ENCODE results near the gene GPC6.

GRCh38 chr13:94079876-94080275, 853.3 kb downstream of the GPC6 start:
- TF ChIP-seq, protein P1, sequence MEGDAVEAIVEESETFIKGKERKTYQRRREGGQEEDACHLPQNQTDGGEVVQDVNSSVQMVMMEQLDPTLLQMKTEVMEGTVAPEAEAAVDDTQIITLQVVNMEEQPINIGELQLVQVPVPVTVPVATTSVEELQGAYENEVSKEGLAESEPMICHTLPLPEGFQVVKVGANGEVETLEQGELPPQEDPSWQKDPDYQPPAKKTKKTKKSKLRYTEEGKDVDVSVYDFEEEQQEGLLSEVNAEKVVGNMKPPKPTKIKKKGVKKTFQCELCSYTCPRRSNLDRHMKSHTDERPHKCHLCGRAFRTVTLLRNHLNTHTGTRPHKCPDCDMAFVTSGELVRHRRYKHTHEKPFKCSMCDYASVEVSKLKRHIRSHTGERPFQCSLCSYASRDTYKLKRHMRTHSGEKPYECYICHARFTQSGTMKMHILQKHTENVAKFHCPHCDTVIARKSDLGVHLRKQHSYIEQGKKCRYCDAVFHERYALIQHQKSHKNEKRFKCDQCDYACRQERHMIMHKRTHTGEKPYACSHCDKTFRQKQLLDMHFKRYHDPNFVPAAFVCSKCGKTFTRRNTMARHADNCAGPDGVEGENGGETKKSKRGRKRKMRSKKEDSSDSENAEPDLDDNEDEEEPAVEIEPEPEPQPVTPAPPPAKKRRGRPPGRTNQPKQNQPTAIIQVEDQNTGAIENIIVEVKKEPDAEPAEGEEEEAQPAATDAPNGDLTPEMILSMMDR (IDR thresholded peaks at IDR 0.05; ENCODE audit: extremely low read depth in 1 of 2, insufficient read depth in 1 of 2, low read depth in 1 of 2, low read length in 2 of 2), result no peak
- TF ChIP-seq EZH2 (IDR thresholded peaks at IDR 0.05; ENCODE audit: borderline replicate concordance, low read depth, low read length, severe bottlenecking), result no peak
- TF ChIP-seq, protein P2, sequence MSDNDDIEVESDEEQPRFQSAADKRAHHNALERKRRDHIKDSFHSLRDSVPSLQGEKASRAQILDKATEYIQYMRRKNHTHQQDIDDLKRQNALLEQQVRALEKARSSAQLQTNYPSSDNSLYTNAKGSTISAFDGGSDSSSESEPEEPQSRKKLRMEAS (IDR thresholded peaks at IDR 0.05; ENCODE audit: insufficient read depth, insufficient read length), result no peak

Measured in endothelial cell of umbilical vein (primary cell).